Transverse colon (tissue), 4 donors: ENCODE results near the gene FOXL1.

Source experiments
- POLR2AphosphoS5 ChIP-seq, 3 donors: sonication (generic); formaldehyde crosslinking; IDR thresholded peaks; one replicate each; pipeline ENCODE4 v1.6.1; 2016; ENCODE audit warnings: antibody characterized with exemption in 3 of 3
- TF ChIP-seq, protein P1 (sequence below), 5 experiments: fragments of 200-600 bp in 3 of 5; fragments of 450-650 bp in 2 of 5; sonication (generic) in 3 of 5; IDR thresholded peaks; 1 replicate in 2 of 5; 2 replicates in 3 of 5; pipeline ENCODE4 v1.5.1; 2016 to 2017; ENCODE audit warnings: antibody characterized with exemption in 5 of 5, inconsistent platforms in 3 of 5, mild to moderate bottlenecking in 2 of 5, moderate library complexity in 1 of 5

DNA sequence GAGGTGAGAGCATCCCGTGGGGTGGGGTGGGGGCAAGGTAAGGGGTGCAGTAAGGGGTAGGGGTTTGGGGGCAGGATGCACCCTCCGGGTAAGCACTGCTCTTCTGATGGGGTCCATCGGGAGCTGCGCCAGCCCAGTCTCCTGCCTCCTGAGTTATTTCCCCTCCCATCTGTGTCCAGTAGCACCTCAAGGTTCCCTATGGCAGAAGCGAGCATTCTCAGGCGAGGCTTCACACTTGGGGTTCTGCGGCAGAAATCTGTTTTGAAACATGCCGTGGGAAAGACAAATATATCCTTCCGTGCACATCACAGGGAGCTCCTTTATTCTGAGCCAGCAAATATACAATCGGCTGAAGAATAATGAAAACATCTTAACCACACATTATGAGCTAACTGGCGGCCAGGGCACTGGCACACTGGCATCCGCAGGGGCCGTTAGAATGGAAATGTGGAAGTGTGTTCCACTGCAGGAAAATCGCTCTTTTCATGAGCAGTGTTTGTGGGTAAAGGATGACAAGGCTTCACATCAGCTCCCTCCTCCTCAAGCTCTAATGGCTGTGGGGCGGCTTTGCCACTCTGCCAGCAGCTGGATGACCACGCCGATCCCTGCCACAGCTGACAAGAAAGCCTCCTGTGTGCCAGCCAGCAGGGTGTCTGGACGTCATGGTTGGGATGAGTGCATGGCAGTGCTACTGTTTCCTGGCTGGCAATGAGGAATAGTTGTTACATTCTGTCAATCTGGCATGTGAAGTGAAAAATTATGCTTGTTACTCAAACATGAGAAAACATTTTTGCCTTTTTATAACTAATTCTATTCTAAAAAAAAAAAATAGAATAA is 43.4 kb upstream of the FOXL1 start:
- TF ChIP-seq POLR2AphosphoS5 (IDR thresholded peaks at IDR 0.05): no peak
- TF ChIP-seq, protein P1, sequence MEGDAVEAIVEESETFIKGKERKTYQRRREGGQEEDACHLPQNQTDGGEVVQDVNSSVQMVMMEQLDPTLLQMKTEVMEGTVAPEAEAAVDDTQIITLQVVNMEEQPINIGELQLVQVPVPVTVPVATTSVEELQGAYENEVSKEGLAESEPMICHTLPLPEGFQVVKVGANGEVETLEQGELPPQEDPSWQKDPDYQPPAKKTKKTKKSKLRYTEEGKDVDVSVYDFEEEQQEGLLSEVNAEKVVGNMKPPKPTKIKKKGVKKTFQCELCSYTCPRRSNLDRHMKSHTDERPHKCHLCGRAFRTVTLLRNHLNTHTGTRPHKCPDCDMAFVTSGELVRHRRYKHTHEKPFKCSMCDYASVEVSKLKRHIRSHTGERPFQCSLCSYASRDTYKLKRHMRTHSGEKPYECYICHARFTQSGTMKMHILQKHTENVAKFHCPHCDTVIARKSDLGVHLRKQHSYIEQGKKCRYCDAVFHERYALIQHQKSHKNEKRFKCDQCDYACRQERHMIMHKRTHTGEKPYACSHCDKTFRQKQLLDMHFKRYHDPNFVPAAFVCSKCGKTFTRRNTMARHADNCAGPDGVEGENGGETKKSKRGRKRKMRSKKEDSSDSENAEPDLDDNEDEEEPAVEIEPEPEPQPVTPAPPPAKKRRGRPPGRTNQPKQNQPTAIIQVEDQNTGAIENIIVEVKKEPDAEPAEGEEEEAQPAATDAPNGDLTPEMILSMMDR (IDR thresholded peaks at IDR 0.05): no peak
